NCI-H2107 treated with DMSO at 0.1 percent for 48 hours (cell line): ENCODE measurements around the gene ZNF468.
"Not testable (repeated sequence)": the region's sequence is repeated elsewhere in the genome, so short reads cannot be mapped to it uniquely, and the experiment has no call there.

Experiments
- DNase-seq: peaks from one replicate; lab custom pipeline; 2025; ENCODE audit not compliant: unreplicated experiment; lab: John Stamatoyannopoulos, UW

Gene ZNF468

DNA sequence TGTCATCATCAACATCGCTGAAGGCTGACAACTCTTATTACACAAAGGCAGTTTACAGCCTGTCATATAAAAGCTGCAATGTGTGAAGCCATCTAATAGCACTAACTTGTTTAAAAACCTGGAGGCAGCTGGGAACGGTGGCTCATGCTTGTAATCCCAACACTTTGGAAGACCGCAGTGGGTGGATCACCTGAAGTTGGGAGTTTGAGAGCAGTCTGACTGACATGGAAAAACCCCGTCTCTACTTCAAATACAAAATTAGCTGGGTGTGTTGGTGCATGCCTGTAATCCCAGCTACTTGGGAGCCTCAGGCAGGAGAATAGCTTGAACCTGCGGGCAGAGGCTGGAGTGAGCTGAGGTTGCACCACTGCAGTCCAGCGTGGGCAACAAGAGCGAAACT, 27.6 kb downstream of the ZNF468 start:
- not testable (repeated sequence) for DNase-seq

GRCh38 chr19:52825765-52826164, 31.7 kb downstream of the ZNF468 start:
- DNase-seq, result no peak

- DNase-seq, result no peak
Observed at GRCh38 chr19:52823676-52824075, 33.7 kb downstream of the ZNF468 start.

DNA sequence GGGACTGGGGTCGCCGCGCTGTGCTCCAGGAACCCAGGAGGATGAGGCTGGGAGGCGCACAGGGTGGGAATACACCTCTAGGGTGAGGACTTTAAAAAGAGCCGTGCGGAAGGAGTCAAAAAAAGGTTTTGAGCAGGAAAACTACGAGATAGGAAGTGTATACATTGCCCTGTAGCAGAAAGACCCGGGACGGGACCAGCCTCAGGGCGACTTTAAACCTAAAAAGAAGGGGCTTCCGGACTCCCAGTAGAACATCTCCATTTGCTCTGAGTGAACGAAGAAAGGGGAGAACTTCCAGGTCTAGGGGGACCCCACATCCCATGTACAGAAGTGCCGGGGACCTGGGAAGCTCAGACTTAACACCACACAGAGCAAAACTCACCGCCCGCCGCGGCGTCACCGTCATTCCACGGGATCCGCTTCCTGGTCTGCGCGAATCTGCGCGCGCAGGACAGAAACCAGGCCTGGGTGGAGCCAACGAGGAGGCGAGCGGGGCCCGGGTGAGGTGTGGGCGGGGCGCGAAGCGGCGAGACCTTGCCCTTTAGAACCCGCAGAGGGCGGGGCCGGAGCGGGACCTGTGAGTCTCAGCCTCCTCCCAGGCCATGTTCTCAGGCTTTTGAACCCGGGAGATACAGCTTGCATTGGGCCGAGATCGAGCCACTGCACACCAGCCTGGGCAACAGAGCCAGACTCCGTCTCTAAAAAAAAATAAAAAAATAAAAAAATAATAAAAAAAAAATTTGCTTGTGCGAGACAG, 36.0 kb downstream of the ZNF468 start, which contains the start of gene ZNF28:
TSS of gene ZNF28 (minus strand) at position 430 of the 757 bp plus-strand sequence. CDS start 3,675 bp downstream, outside the sequence.
- not testable (repeated sequence) for DNase-seq

DNA sequence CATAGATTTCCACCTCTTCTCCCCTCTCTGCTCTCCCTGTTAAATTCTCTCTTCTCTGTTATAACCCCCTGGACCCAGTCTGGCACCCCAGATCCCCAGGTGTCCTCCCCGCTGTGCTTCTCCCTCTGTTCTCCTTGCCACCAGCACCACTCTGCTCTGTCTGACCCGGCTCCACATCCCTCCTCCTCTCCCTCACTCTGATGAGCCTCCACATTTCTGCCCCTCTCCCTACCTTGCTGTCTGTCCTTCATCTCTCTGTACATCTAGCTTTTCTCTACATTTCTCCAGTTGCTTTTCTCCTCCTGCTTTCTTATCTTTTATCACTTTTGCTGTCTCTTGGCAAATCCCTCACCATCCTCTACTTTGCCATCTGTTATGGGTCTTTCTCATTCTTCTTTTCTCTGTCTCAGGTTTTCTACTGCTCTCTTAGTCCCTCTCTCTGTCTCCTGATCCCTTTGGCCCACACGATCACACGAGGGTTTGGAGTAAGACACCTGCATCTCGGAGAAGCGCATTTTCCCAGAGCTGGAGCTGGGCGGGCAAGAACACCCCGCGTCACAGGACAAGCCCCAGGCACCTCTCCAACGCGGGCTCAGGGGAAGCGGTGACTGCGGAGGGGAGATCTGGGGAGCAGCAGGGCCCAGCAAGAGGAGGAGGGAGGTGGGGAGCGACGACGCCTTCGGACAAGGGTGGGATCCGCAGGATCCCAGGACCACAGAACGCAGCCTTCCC, 36.8 kb downstream of the ZNF468 start:
- DNase-seq, result not testable (repeated sequence)

- no peak for DNase-seq
Observed at GRCh38 chr19:52809801-52810200, 47.6 kb downstream of the ZNF468 start.

- not testable (repeated sequence) for DNase-seq
Observed at GRCh38 chr19:52799950-52800640, 57.3 kb downstream of the ZNF468 start.

GRCh38 chr19:52789440-52789839, 68.0 kb downstream of the ZNF468 start:
- no peak for DNase-seq
